A549 treated with RU486 at 1 μM for 4 hours (cell line): ENCODE results near the gene PTRHD1. TPM values are rescaled to one million over a fixed set of nuclear protein-coding genes. Genes with fewer than 3 reads are reported as not detected.

Experiments used
- total RNA-seq: library from RNA; stranded (reverse); fragments of 200-300 nt; extraction: Qiagen RNA extraction; gene quantifications from 5 replicates; pipeline ENCODE4 v1.2.3, GENCODE V29; 2022; ENCODE audit warnings: low read depth

PTRHD1 gene, protein sequence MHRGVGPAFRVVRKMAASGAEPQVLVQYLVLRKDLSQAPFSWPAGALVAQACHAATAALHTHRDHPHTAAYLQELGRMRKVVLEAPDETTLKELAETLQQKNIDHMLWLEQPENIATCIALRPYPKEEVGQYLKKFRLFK
- total RNA-seq = 43.9 to 79.0 TPM (median 54.0 TPM) in 5 replicates

GRCh38 chr2:24792874-24793760 lies at the start of gene PTRHD1, which contains the start of gene CENPO:
Gene PTRHD1 (minus strand): TSS chr2:24793391. CDS start chr2:24793377, 14 bp downstream.
Gene CENPO (plus strand): TSS chr2:24793425. CDS start chr2:24793920, 495 bp downstream.

Other genes with a start within 250 kb of the PTRHD1 start
- gene CENPO, start within 50 bp of the PTRHD1 start, total RNA-seq = 43.2 to 55.2 TPM (median 47.0 TPM) in 5 replicates
- 68.6 to 82.8 TPM (median 76.2 TPM) in 5 replicates for gene ADCY3, start 126.8 kb upstream of the PTRHD1 start, total RNA-seq
- gene DNAJC27, start 178.6 kb upstream of the PTRHD1 start, total RNA-seq = 0.80 to 2.3 TPM (median 1.9 TPM) in 5 replicates
- gene EFR3B, start 248.7 kb upstream of the PTRHD1 start, total RNA-seq = 11.7 to 14.9 TPM (median 13.9 TPM) in 5 replicates